ENCODE data around the gene RALGAPA2.

Gene RALGAPA2

GRCh38 chr20:20580139-20580538 is 132.3 kb downstream of the RALGAPA2 start:
- TF ChIP-seq ZFP30 (CRISPR knock-in tag; IDR thresholded peaks at IDR 0.05) (no peak), ARNTL (CRISPR knock-in tag; IDR thresholded peaks at IDR 0.05; ENCODE audit: borderline replicate concordance, low read depth) (no peak), TOX (CRISPR knock-in tag; IDR thresholded peaks at IDR 0.05; ENCODE audit: borderline replicate concordance) (no peak), ZFP3 (CRISPR knock-in tag; IDR thresholded peaks at IDR 0.05) (no peak), ISL1 (CRISPR knock-in tag; IDR thresholded peaks at IDR 0.05) (no peak), CSRNP3 (CRISPR knock-in tag; IDR thresholded peaks at IDR 0.05) (no peak), BACH2 (CRISPR knock-in tag; IDR thresholded peaks at IDR 0.05; ENCODE audit: borderline replicate concordance) (no peak), ZNF70 (CRISPR knock-in tag; IDR thresholded peaks at IDR 0.05) (no peak), ZC3H10 (CRISPR knock-in tag; IDR thresholded peaks at IDR 0.05) (no peak), ZNF8 (CRISPR knock-in tag; IDR thresholded peaks at IDR 0.05) (no peak), RARB (CRISPR knock-in tag; IDR thresholded peaks at IDR 0.05) (no peak), OSR1 (CRISPR knock-in tag; IDR thresholded peaks at IDR 0.05) (no peak)
- TF ChIP-seq, protein P1, sequence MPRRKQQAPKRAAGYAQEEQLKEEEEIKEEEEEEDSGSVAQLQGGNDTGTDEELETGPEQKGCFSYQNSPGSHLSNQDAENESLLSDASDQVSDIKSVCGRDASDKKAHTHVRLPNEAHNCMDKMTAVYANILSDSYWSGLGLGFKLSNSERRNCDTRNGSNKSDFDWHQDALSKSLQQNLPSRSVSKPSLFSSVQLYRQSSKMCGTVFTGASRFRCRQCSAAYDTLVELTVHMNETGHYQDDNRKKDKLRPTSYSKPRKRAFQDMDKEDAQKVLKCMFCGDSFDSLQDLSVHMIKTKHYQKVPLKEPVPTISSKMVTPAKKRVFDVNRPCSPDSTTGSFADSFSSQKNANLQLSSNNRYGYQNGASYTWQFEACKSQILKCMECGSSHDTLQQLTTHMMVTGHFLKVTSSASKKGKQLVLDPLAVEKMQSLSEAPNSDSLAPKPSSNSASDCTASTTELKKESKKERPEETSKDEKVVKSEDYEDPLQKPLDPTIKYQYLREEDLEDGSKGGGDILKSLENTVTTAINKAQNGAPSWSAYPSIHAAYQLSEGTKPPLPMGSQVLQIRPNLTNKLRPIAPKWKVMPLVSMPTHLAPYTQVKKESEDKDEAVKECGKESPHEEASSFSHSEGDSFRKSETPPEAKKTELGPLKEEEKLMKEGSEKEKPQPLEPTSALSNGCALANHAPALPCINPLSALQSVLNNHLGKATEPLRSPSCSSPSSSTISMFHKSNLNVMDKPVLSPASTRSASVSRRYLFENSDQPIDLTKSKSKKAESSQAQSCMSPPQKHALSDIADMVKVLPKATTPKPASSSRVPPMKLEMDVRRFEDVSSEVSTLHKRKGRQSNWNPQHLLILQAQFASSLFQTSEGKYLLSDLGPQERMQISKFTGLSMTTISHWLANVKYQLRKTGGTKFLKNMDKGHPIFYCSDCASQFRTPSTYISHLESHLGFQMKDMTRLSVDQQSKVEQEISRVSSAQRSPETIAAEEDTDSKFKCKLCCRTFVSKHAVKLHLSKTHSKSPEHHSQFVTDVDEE (CRISPR knock-in tag; IDR thresholded peaks at IDR 0.05): no peak
- no peak for ATAC-seq

- no peak for ATAC-seq
- TF ChIP-seq TOX (CRISPR knock-in tag; IDR thresholded peaks at IDR 0.05; ENCODE audit: borderline replicate concordance) (no peak), SNAI2 (CRISPR knock-in tag; IDR thresholded peaks at IDR 0.05) (no peak), ZNF565 (CRISPR knock-in tag; conservative IDR thresholded peaks at IDR 0.05; ENCODE audit: low read depth) (no peak), CSRNP3 (CRISPR knock-in tag; IDR thresholded peaks at IDR 0.05) (no peak), BACH2 (CRISPR knock-in tag; IDR thresholded peaks at IDR 0.05; ENCODE audit: borderline replicate concordance) (no peak), ESRRG (CRISPR knock-in tag; IDR thresholded peaks at IDR 0.05) (no peak), PPARA (CRISPR knock-in tag; IDR thresholded peaks at IDR 0.05; ENCODE audit: borderline replicate concordance) (no peak)
- TF ChIP-seq, protein P1 (CRISPR knock-in tag; IDR thresholded peaks at IDR 0.05): no peak
- TF ChIP-seq, protein P2, sequence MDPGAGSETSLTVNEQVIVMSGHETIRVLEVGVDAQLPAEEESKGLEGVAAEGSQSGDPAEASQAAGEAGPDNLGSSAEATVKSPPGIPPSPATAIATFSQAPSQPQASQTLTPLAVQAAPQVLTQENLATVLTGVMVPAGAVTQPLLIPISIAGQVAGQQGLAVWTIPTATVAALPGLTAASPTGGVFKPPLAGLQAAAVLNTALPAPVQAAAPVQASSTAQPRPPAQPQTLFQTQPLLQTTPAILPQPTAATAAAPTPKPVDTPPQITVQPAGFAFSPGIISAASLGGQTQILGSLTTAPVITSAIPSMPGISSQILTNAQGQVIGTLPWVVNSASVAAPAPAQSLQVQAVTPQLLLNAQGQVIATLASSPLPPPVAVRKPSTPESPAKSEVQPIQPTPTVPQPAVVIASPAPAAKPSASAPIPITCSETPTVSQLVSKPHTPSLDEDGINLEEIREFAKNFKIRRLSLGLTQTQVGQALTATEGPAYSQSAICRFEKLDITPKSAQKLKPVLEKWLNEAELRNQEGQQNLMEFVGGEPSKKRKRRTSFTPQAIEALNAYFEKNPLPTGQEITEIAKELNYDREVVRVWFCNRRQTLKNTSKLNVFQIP (CRISPR knock-in tag; IDR thresholded peaks at IDR 0.05; ENCODE audit: borderline replicate concordance, low read depth): no peak
These were observed 133.6 kb downstream of the RALGAPA2 start for GRCh38 chr20:20578838-20579237.

DNA sequence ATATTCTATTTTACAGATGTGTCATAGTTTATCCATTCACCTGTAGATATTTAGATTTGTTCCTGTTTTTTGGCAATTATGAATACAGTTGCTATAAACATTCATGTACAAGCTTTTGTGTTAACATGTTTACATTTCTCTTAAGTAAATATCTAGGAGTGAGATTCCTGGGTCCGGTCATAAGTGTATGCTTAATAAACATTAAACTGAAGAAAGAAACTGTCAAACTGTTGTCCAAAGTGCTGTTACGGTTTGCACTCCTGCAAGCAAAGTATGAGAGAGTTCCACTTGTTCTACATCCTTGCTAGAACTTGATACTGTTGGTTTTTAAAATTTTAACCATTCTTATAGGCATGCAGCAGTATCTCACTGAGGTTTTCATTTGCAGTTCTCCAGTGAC is 138.6 kb downstream of the RALGAPA2 start:
- no peak for TF ChIP-seq ZNF70 (CRISPR knock-in tag; IDR thresholded peaks at IDR 0.05)
- no peak for TF ChIP-seq CSRNP3 (CRISPR knock-in tag; IDR thresholded peaks at IDR 0.05)
- TF ChIP-seq ZFP30 (CRISPR knock-in tag; IDR thresholded peaks at IDR 0.05): no peak
- TF ChIP-seq, protein P3, sequence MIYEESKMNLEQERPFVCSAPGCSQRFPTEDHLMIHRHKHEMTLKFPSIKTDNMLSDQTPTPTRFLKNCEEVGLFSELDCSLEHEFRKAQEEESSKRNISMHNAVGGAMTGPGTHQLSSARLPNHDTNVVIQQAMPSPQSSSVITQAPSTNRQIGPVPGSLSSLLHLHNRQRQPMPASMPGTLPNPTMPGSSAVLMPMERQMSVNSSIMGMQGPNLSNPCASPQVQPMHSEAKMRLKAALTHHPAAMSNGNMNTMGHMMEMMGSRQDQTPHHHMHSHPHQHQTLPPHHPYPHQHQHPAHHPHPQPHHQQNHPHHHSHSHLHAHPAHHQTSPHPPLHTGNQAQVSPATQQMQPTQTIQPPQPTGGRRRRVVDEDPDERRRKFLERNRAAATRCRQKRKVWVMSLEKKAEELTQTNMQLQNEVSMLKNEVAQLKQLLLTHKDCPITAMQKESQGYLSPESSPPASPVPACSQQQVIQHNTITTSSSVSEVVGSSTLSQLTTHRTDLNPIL (CRISPR knock-in tag; IDR thresholded peaks at IDR 0.05; ENCODE audit: low read depth): no peak
- TF ChIP-seq OSR1 (CRISPR knock-in tag; IDR thresholded peaks at IDR 0.05): no peak
- ATAC-seq: no peak
